ENCODE results near the gene DLG5.

GRCh38 chr10:77811831-77812430 is 114.6 kb downstream of the DLG5 start:
- TF ChIP-seq, protein P1, sequence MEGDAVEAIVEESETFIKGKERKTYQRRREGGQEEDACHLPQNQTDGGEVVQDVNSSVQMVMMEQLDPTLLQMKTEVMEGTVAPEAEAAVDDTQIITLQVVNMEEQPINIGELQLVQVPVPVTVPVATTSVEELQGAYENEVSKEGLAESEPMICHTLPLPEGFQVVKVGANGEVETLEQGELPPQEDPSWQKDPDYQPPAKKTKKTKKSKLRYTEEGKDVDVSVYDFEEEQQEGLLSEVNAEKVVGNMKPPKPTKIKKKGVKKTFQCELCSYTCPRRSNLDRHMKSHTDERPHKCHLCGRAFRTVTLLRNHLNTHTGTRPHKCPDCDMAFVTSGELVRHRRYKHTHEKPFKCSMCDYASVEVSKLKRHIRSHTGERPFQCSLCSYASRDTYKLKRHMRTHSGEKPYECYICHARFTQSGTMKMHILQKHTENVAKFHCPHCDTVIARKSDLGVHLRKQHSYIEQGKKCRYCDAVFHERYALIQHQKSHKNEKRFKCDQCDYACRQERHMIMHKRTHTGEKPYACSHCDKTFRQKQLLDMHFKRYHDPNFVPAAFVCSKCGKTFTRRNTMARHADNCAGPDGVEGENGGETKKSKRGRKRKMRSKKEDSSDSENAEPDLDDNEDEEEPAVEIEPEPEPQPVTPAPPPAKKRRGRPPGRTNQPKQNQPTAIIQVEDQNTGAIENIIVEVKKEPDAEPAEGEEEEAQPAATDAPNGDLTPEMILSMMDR (IDR thresholded peaks at IDR 0.05) = no peak
- no peak for TF ChIP-seq EZH2 (IDR thresholded peaks at IDR 0.05; ENCODE audit: borderline replicate concordance, insufficient read depth, low read depth, low read length, poor library complexity, severe bottlenecking)
